Ishikawa (cell line): ENCODE results near the gene LANCL2.

Experiments used
- CEBPB ChIP-seq: IDR thresholded peaks from 2 replicates; pipeline ENCODE4 v1.6.1; 2012
- CREB1 ChIP-seq: IDR thresholded peaks from 2 replicates; pipeline ENCODE4 v1.6.1; 2012; ENCODE audit warnings: low read depth
- EGR1 ChIP-seq: IDR thresholded peaks from 2 replicates; pipeline ENCODE4 v1.6.1; 2012
- EP300 ChIP-seq: IDR thresholded peaks from 2 replicates; pipeline ENCODE4 v1.6.1; 2012; ENCODE audit warnings: borderline replicate concordance
- FOXM1 ChIP-seq: IDR thresholded peaks from 2 replicates; pipeline ENCODE4 v1.6.1; 2012; ENCODE audit warnings: low read depth, borderline replicate concordance
- NFIC ChIP-seq: IDR thresholded peaks from 2 replicates; pipeline ENCODE4 v1.6.1; 2012
- RAD21 ChIP-seq: IDR thresholded peaks from 2 replicates; pipeline ENCODE4 v1.6.1; 2012; ENCODE audit warnings: low read depth
- TAF1 ChIP-seq: IDR thresholded peaks from 2 replicates; pipeline ENCODE4 v1.6.1; 2012; ENCODE audit warnings: low read depth, mild to moderate bottlenecking
- TCF12 ChIP-seq: IDR thresholded peaks from 2 replicates; pipeline ENCODE4 v1.6.1; 2012; ENCODE audit warnings: low read depth
- TEAD4 ChIP-seq: IDR thresholded peaks from 2 replicates; pipeline ENCODE4 v1.6.1; 2012
- YY1 ChIP-seq: IDR thresholded peaks from 2 replicates; pipeline ENCODE4 v1.6.1; 2012; ENCODE audit warnings: low read depth
- TF ChIP-seq, protein P1 (sequence below): IDR thresholded peaks from 2 replicates; pipeline ENCODE4 v1.6.1; 2012
- TF ChIP-seq, protein P2 (sequence below): IDR thresholded peaks from 2 replicates; pipeline ENCODE4 v1.6.1; 2012; ENCODE audit warnings: low read depth, mild to moderate bottlenecking

DNA sequence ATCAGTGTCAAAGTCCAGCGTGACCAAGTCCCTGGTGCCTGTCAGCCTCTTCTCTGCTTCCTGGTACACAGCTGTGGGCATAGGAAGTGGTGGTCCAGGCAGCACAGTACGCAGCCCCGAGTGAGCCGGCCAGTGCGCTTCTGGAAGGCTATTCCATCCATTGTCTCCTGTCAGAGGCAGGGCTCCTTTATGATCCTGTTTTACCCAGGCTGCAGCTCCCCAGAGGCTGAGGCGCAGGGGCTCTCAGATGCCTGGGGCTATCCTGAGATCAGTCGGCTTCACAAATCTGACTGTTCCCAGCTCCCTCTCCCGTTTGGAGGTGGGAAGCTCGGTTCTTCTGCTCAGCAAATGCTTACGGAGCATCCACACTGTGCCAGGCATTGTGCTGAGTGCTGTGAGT lies 70.3 kb downstream of the LANCL2 start:
- no peak for TF ChIP-seq CEBPB
- TF ChIP-seq, protein P1, sequence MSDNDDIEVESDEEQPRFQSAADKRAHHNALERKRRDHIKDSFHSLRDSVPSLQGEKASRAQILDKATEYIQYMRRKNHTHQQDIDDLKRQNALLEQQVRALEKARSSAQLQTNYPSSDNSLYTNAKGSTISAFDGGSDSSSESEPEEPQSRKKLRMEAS = no peak
- no peak for TF ChIP-seq EGR1
- no peak for TF ChIP-seq RAD21
- no peak for TF ChIP-seq TEAD4
- TF ChIP-seq, protein P2, sequence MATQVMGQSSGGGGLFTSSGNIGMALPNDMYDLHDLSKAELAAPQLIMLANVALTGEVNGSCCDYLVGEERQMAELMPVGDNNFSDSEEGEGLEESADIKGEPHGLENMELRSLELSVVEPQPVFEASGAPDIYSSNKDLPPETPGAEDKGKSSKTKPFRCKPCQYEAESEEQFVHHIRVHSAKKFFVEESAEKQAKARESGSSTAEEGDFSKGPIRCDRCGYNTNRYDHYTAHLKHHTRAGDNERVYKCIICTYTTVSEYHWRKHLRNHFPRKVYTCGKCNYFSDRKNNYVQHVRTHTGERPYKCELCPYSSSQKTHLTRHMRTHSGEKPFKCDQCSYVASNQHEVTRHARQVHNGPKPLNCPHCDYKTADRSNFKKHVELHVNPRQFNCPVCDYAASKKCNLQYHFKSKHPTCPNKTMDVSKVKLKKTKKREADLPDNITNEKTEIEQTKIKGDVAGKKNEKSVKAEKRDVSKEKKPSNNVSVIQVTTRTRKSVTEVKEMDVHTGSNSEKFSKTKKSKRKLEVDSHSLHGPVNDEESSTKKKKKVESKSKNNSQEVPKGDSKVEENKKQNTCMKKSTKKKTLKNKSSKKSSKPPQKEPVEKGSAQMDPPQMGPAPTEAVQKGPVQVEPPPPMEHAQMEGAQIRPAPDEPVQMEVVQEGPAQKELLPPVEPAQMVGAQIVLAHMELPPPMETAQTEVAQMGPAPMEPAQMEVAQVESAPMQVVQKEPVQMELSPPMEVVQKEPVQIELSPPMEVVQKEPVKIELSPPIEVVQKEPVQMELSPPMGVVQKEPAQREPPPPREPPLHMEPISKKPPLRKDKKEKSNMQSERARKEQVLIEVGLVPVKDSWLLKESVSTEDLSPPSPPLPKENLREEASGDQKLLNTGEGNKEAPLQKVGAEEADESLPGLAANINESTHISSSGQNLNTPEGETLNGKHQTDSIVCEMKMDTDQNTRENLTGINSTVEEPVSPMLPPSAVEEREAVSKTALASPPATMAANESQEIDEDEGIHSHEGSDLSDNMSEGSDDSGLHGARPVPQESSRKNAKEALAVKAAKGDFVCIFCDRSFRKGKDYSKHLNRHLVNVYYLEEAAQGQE = no peak
- no peak for TF ChIP-seq EP300
- TF ChIP-seq FOXM1 = no peak
- TF ChIP-seq CREB1 = no peak
- no peak for TF ChIP-seq TAF1
- no peak for TF ChIP-seq TCF12
- TF ChIP-seq YY1 = no peak
- no peak for TF ChIP-seq NFIC
